Measurements from ENCODE around the gene PNMA6F.
A peak's percentile ranks its signal among the peaks of the same experiment; 100 is the strongest.

PNMA6F gene

GRCh38 chrX:153321381-153322124 lies at the start of gene PNMA6F:
TSS of gene PNMA6F (minus strand) at chrX:153321767. CDS start at chrX:153320674, 1,093 bp downstream.
- DNase-seq (ENCODE audit: low read depth) = no peak

GRCh38 chrX:153371256-153371655 lies 49.7 kb upstream of the PNMA6F start:
- DNase-seq (ENCODE audit: low read depth) = no peak

- peak; percentile 12 for DNase-seq (ENCODE audit: low read depth)
Observed at GRCh38 chrX:153370293-153371055, 48.9 kb upstream of the PNMA6F start.

- no peak for DNase-seq (ENCODE audit: low read depth)
Observed at GRCh38 chrX:153366878-153367538, 45.4 kb upstream of the PNMA6F start.

- no peak for DNase-seq (ENCODE audit: low read depth)
Observed at GRCh38 chrX:153366119-153366518, 44.6 kb upstream of the PNMA6F start.

- no peak for DNase-seq (ENCODE audit: low read depth)
Observed at GRCh38 chrX:153365670-153366069, 44.1 kb upstream of the PNMA6F start.

- DNase-seq (ENCODE audit: low read depth) = no peak
Observed at GRCh38 chrX:153361781-153362397, 40.3 kb upstream of the PNMA6F start.

GRCh38 chrX:153357877-153358276 lies 36.3 kb upstream of the PNMA6F start:
- no peak for DNase-seq (ENCODE audit: low read depth)

GRCh38 chrX:153353416-153353815 lies 31.8 kb upstream of the PNMA6F start:
- no peak for DNase-seq (ENCODE audit: low read depth)

- no peak for DNase-seq (ENCODE audit: low read depth)
Observed at GRCh38 chrX:153352858-153353257, 31.3 kb upstream of the PNMA6F start.

- no peak for DNase-seq (ENCODE audit: low read depth)
Observed at GRCh38 chrX:153351981-153352380, 30.4 kb upstream of the PNMA6F start.

- no peak for DNase-seq (ENCODE audit: low read depth)
Observed at GRCh38 chrX:153349952-153350351, 28.4 kb upstream of the PNMA6F start.

- no peak for DNase-seq (ENCODE audit: low read depth)
Observed at GRCh38 chrX:153348421-153348820, 26.9 kb upstream of the PNMA6F start.

- DNase-seq (ENCODE audit: low read depth) = no peak
Observed at GRCh38 chrX:153347530-153347929, 26.0 kb upstream of the PNMA6F start.

- DNase-seq (ENCODE audit: low read depth) = no peak
Observed at GRCh38 chrX:153343674-153344073, 22.1 kb upstream of the PNMA6F start.

- no peak for DNase-seq (ENCODE audit: low read depth)
Observed at GRCh38 chrX:153342762-153343558, 21.4 kb upstream of the PNMA6F start.

- no peak for DNase-seq (ENCODE audit: low read depth)
Observed at GRCh38 chrX:153340111-153340510, 18.5 kb upstream of the PNMA6F start.

GRCh38 chrX:153339662-153340061 lies 18.1 kb upstream of the PNMA6F start:
- no peak for DNase-seq (ENCODE audit: low read depth)

GRCh38 chrX:153338836-153339235 lies 17.3 kb upstream of the PNMA6F start:
- no peak for DNase-seq (ENCODE audit: low read depth)

GRCh38 chrX:153336988-153337387 lies 15.4 kb upstream of the PNMA6F start:
- DNase-seq (ENCODE audit: low read depth) = no peak

GRCh38 chrX:153336121-153336894 lies 14.7 kb upstream of the PNMA6F start:
- DNase-seq (ENCODE audit: low read depth) = no peak

Measured in stromal cell of bone marrow (primary cell).